HG03175 (cell line): ENCODE measurements around the gene ZMYM1.
"Not testable (repeated sequence)": the region's sequence is repeated elsewhere in the genome, so short reads cannot be mapped to it uniquely, and the experiment has no call there.

Source experiments
- ATAC-seq: cut with Tn5 transposase; IDR thresholded peaks from one replicate; pipeline ENCODE4 v1.9.1; 2021; ENCODE audit warnings: mild to moderate bottlenecking, moderate library complexity; ENCODE audit not compliant: unreplicated experiment

The ZMYM1 gene

DNA sequence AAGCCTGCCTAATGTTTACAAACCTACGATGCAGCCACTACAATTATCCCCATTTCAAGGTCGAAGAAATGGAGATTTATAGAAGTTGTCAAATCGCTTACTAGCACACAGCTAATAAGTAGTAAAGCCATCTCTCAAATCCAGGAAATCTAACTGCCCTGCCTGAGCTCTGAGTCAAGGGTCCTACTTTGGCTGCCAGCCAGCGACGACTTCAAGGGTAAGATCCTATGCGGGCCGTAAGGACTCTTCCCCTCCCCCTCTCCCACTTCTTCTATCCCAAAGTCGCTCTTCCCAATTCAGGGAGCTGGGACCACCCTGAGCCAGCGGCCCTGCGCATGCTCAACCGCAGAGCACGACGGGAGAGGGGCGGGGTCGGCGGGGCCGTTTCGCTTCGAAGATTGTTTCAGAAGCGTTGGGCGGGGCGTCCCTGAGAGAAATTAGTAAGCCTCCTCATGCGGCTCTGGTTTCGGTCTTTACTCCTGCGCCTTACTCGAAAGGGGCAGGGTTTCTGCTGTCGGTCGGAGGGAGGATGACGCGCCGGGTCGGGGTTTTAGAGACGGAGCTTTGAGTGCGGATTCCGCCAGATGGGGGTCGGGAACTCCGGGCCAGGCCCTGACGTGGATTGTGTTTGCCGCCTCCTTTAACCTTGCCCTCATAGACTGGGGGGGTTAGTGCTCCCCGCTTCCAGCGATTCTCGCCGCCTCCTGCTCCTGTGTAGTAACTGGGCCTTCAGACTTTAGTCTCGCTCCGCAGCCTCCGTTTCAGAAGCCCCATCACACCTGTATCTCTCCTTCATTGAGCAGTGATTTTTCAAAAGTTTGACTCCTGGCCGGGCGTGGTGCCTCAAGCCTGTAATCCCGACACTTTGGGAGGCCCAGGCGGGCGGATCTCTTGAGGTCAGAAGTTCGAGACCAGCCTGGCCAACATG, at the start of gene ZMYM1:
ZMYM1 (plus strand) TSS at position 383 of the 928 bp plus-strand sequence. CDS start 14,603 bp downstream, outside the sequence.
- peak; percentile 97 for ATAC-seq

DNA sequence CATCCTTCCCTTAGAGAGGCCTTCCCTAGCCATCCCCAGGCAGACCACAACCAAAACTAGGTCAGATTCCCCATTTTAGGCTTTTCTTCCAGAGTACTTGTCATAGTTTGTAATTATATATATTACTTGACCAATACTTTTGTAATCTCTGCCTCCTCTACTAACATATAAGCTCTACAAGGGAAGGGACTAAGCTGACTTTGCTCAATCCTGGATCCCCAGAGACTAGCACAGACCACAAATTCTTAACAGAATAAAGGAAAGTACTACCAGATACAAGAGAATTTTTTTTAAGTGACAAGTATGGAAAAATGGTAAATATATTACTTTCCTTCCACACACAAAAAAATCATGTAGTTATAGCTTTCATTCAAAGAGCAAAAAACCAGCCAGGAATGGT, 49.4 kb upstream of the ZMYM1 start:
- no peak for ATAC-seq

DNA sequence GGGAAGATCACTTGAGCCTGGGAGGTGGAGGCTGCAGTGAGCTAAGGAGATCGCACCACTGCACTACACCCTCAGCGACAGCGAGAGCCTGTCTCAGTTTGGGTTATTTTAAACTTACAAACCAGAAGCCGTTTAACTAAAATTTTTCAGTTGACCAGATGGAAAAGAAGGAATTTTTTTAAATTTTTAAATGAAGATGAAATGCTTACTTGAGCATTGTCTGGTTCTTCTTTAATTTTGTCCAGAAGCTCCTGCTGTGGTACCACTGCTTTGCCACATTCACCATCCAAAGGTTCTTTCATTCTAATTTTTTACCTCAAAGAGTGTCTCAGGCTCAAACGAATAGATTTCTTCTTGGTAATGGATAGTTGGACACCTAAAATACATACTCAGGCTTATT, 48.8 kb upstream of the ZMYM1 start:
- ATAC-seq, result no peak

DNA sequence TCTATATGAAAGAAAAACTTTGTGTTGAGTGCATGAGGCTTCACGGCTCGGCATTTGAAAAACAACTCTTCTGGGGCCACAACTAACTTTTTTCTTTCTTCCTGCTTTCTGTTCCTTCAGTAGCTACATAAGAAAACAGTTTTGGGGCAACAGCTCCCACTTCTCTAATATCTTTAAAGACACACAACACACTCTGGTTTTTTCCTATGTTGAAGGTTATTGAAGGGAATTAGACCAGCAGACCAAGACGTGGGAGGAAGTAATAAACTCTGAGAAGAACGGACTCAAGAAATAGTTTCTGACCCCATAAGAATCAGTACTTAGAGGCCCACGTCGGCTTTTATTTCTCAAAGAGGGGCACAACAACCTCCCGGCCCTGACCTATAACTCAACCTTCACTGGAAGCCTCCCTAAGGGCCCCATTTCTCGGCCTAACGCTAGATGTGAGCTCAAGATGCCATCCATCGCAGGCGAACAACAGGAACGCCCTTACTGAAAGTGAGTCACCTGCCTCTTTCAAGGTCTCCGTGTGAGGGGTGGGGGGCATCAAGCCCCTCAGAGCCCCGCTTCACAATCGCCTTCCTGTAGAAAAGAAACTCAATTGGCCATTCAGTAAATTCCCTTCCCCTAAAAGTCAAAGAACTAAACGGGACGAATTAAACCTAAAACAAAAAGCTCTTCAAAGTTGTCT, 48.3 kb upstream of the ZMYM1 start:
- no peak for ATAC-seq

- ATAC-seq, result no peak
These were observed 46.8 kb upstream of the ZMYM1 start for GRCh38 chr1:35032384-35032739.

DNA sequence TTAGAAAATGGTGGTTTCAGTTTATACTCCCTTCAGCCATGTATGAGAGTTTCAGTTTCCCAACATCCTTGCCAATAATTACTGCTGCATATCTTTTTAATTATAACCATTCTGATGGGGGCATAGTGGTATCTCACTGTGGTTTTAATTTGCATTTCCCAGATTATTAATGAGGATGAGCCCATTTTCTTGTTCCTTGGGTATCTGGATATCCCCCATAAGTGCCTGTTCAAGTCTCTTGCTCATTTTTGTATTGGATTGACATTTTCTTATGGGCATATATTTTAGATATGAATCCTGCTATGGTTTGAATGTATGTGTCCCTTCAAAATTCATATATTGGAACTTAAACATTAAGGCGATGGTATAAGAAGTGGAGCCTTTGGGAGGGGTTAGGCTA, 45.8 kb upstream of the ZMYM1 start:
- ATAC-seq, result no peak

- ATAC-seq, result no peak
These were observed 42.6 kb upstream of the ZMYM1 start for GRCh38 chr1:35036621-35037020.

GRCh38 chr1:35037206-35037605, 42.0 kb upstream of the ZMYM1 start:
- no peak for ATAC-seq

DNA sequence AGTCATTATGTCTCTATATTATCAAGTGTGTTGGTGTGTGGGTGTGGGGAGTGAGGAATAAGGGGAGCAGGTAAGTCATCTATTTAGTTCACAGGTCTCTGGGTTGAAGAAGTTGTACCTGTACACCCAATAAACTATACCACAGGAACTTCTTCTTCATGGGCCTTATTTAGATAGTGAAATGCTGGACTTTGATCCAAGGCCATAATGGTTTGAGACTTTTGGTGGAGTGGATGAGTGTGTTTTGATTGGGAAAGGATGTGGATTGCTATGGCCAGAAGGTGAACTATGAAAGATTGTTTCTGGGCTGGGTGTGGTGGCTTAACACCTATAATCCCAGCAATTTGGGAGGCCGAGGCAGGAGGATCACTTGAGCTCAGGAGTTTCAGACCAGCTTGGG, 40.5 kb upstream of the ZMYM1 start:
- no peak for ATAC-seq

- ATAC-seq, result no peak
These were observed 35.7 kb upstream of the ZMYM1 start for GRCh38 chr1:35043498-35043897.

DNA sequence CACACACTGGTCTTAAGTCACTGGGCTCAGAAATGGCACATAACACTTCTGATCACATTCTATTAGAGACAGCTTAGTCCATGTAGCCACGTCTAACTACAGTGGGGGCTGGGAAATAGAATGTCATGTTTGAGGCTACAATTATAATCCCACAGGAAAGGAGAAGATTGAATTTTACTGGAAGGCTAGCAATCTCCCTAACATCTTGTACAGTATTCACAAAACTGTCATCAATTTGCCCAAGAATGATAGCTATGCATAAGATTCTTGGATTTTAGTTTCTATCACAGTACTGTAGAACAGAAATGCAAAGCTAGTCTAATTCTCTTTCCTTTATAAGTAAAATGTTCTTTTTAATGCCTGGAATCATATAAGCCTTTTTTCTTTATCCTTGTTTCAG, 34.8 kb upstream of the ZMYM1 start:
- ATAC-seq, result no peak

DNA sequence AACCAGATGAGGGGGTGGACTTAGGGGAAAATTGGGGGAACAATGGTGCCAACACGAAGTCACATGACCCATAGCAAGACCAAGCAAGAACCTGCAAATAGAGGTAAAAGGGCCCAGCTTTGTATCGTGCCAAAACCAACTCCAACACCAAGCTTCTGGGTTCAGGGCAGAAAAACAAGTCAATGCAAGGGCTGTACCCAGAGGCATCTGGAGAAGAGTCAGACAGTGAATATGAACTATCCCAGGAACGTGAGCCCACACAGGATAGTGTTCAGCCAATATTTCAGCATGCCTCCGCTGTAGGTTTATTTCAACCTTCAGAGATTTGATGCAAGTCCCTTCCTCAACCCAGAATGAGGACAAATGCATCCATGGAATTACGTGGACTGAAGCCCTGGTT, 32.5 kb upstream of the ZMYM1 start:
- ATAC-seq, result no peak

DNA sequence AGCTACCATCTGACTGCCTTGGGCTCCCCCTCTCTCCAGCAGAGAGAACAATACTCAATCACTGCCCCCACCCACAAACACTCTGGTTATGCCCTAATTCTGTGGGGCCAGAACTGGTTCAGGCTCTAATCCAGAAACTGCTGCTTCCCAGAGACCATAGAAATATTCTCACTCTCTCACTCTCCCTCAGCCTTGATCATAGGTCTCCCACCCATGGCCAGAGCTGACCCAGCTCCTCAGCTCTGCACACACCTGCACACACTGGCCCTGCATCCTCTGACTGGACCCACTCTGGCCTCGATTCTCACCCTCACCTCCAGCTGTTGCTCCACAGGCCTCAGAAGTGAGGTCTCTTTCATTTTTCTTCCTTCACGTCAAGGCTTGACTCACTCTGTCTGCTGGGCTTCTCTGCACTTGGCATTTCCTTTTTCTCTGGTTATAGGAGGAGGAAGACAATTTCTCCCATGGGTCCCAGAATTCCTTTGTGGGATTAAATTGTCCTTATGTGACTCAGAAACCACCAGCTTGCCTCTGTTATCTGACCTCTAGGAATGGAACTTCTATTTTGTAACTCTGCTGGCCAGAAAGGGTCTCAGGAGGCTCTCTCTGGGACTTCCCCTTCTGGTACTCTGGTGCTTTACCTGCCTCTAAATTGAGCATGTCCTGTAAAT, 31.9 kb upstream of the ZMYM1 start:
- no peak for ATAC-seq

DNA sequence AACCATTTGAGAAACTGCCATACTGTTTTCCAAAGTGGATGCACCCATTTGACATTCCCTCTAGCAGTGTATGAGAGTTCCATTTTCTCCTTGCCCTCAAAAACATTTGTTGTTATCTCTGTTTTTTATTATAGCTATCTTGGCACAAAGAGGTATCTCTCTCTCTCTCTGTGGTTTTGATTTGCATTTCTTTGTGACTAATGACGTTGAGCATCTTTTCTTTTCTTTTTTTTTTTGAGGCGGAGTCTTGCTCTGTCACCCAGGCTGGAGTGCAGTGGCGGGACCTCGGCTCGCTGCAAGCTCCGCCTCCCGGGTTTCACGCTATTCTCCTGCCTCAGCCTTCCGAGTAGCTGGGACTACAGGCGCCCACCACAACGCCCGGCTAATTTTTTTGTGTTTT, 30.1 kb upstream of the ZMYM1 start:
- no peak for ATAC-seq

DNA sequence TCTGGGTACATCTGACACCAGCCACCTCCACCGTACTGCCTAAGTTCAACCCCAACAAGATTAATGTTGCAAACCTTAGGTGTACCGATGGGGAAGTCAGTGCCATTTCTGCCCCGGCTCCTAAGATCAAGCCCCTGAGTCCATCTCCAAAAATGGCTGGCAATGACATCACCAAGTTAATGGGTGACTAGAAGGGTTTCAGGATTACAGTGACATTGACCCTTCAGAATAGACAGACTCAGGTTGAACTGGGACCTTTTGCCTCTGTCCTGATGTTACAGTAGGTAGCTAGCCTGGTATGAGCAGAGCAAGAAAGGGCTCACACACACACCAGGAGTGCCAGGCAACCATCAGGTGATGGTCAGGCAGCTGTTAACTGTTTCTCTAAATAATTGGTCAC, 25.8 kb upstream of the ZMYM1 start:
- ATAC-seq, result no peak

DNA sequence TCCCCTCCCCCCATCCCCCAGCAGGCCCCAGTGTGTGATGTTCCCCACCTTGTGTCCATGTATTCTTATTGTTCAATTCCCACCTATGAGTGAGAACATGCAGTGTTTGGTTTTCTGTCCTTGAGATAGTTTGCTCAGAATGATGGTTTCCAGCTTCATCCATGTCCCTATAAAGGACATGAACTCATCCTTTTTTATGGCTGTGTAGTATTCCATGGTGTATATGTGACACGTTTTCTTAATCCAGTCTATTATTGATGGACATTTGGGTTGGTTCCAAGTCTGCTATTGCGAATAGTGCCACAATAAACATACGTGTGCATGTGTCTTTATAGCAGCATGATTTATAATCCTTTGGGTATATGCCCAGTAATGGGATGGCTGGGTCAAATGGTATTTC, 24.9 kb upstream of the ZMYM1 start:
- ATAC-seq, result not testable (repeated sequence)

DNA sequence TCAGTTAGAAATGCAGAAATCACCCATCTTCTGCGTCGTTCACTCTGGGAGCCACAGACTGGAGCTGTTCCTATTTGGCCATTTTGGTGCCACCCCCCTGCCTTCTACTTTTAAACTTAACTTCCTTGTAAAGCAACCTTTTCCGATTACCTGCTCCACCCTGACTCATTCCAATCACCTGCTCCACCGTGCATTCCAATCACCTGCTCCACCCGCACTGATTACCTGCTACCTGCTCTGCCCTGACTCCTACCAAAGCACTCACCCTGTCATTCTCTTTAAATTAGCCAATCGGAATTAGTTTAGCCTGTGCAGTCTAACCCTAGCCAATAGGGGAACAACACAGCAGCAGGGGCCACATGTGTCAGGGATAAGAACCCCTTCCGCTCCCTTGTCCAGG, 20.9 kb upstream of the ZMYM1 start:
- not testable (repeated sequence) for ATAC-seq

DNA sequence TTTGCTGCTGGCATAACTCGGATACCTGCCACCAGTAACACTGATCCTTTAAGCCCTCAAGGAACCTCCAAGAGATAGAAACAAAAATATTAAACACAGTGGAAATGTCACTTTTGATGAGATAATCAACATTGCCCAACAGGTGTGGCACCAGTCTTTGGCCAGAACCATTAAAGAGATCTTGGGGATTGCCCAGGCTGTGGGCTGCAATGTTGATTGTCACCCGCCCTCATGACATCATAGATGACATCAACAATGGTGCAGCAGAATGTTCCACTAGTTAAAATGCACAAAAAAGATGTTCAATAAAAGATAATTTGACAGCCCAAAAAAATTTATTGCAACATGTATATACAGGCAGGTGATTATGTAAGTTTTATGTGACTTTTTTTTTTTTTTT, 20.2 kb upstream of the ZMYM1 start:
- ATAC-seq, result no peak

GRCh38 chr1:35062518-35063196, 16.5 kb upstream of the ZMYM1 start:
- no peak for ATAC-seq

DNA sequence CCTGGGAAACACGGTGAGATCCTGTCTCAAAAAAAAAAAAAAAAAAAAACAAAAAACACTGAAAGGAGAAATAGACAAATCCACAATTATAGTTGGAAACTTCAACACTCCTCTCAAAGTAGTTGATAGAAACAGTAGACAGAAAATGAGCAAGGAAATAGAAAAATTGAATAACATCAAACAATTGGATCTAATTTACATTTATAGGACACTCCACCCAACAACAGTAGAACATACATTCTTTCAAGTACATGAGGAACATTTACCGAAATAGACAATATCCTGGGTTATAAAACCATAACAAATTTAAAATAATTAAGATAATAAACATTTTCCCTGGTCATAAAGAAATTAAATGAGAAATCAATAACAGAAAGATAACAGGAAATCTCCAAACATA, 14.9 kb upstream of the ZMYM1 start:
- no peak for ATAC-seq

GRCh38 chr1:35069746-35070145, 9.4 kb upstream of the ZMYM1 start:
- no peak for ATAC-seq
